ENCODE results near the gene SSR4.

- no peak for TF ChIP-seq EZH2phosphoT487 (IDR thresholded peaks at IDR 0.05; ENCODE audit: borderline replicate concordance, low read depth, low read length)
- no peak for TF ChIP-seq CTCF (conservative IDR thresholded peaks at IDR 0.05; ENCODE audit: low read length)
Measured at GRCh38 chrX:153820601-153821000, 26.1 kb downstream of the SSR4 start.

Data from OCI-LY7 (cell line).